Activated T-helper 17 cell treated with anti-CD3 and anti-CD28 coated beads, Interleukin-2, amount 50 U/mL, for 72 hours (primary cell): ENCODE measurements around the gene KIAA1549. TPM values are rescaled to one million over a fixed set of nuclear protein-coding genes. Genes with fewer than 3 reads are reported as not detected.

Experiments
- ATAC-seq: fragments of 150-1000 bp; cut with Tn5 transposase; replicated peaks from 2 replicates; pipeline ENCODE4 v1.10.0; 2021; ENCODE audit warnings: mild to moderate bottlenecking, moderate library complexity
- H3K27ac Mint-ChIP-seq: one replicate; pipeline ENCODE4 v1.8.0; 2022; ENCODE audit warnings: mixed read lengths
- H3K27me3 Mint-ChIP-seq: one replicate; pipeline ENCODE4 v1.8.0; 2022; ENCODE audit warnings: mixed read lengths
- H3K36me3 Mint-ChIP-seq: one replicate; pipeline ENCODE4 v1.8.0; 2022; ENCODE audit warnings: low read depth, mild to moderate bottlenecking, mixed read lengths
- H3K4me1 Mint-ChIP-seq: one replicate; pipeline ENCODE4 v1.8.0; 2022; ENCODE audit warnings: mixed read lengths
- H3K4me3 Mint-ChIP-seq: one replicate; pipeline ENCODE4 v1.8.0; 2022; ENCODE audit warnings: mild to moderate bottlenecking, mixed read lengths
- H3K9me3 Mint-ChIP-seq: one replicate; pipeline ENCODE4 v1.8.0; 2022; ENCODE audit warnings: mixed read lengths
- total RNA-seq, 2 donors: library from RNA; stranded (reverse); gene quantifications; one replicate each; pipeline ENCODE4 v1.2.3, GENCODE V29; 2022

KIAA1549 gene
- total RNA-seq, 2 donors from 2014 or later = 1.1 to 1.2 TPM

- no peaks in the 10 kb centered on the region for H3K36me3 Mint-ChIP-seq
- peaks cover 6% of the 10 kb centered on the region for H3K27me3 Mint-ChIP-seq
- H3K9me3 Mint-ChIP-seq = peaks cover 2% of the 10 kb centered on the region
- no peak for ATAC-seq
- no peak overlapping the region for H3K4me3 Mint-ChIP-seq
- no peak overlapping the region for H3K27ac Mint-ChIP-seq
- H3K4me1 Mint-ChIP-seq = peaks cover 9% of the 10 kb centered on the region
These were observed 18.5 kb downstream of the KIAA1549 start for GRCh38 chr7:138962561-138963270.

DNA sequence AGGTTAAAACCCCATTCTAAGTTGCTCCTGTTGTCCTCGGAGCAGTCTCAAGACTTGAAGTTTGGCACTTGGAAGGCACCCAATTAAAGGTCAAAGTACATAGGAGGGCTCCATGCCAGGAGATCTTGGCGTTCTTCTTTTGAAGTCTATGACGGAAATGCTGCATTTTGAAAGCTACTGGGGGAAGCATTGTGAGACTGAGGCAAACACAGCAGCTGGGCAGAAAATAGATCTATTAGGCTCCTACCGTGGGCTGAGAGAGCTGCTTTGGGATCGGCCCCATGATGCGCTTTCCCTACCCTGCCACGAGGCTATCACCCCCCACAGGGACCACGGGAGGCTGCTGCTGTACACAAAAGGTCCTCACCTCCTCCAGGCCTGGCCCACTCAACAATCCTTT lies 20.0 kb downstream of the KIAA1549 start:
- no peaks in the 10 kb centered on the region for H3K36me3 Mint-ChIP-seq
- no peak for ATAC-seq
- H3K9me3 Mint-ChIP-seq = peaks cover 7% of the 10 kb centered on the region
- H3K4me1 Mint-ChIP-seq = peaks cover 9% of the 10 kb centered on the region
- no peak overlapping the region for H3K4me3 Mint-ChIP-seq
- H3K27me3 Mint-ChIP-seq = peaks cover 6% of the 10 kb centered on the region
- no peak overlapping the region for H3K27ac Mint-ChIP-seq

DNA sequence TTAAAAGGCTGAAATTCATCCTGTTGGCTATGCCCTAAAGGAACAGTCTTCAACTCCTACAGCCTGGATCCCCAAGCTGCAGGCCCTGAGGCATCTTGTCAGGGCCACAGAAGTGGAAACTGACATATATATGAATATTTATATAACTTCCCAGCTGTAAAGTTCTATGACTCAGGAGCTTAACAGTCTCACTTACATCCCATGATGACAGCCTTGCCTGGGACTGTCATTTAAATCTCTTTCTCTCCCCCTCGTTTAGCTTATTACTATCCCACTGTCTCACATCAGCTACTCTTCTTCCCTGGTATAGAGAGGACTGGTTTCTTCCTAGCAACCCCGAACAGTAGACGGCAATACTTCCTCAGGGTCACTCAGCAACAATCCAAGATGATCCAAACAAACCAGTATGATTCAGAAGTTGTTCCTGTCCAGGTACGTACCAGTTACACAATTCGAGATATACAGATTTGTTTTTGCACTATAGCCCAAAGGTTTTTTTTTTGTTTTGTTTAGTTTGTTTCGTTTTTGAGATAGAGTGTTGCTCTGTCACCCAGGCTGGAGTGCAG lies 22.7 kb downstream of the KIAA1549 start:
- peaks cover 7% of the 10 kb centered on the region for H3K9me3 Mint-ChIP-seq
- no peak overlapping the region for H3K27ac Mint-ChIP-seq
- peaks cover 3% of the 10 kb centered on the region for H3K27me3 Mint-ChIP-seq
- H3K36me3 Mint-ChIP-seq = no peaks in the 10 kb centered on the region
- no peak overlapping the region for H3K4me3 Mint-ChIP-seq
- no peak for ATAC-seq
- peaks cover 5% of the 10 kb centered on the region for H3K4me1 Mint-ChIP-seq

- Mint-ChIP-seq H3K27me3 (peaks cover under 1% of the 10 kb centered on the region), H3K4me3 (no peak overlapping the region), H3K4me1 (peaks cover 1% of the 10 kb centered on the region), H3K36me3 (no peaks in the 10 kb centered on the region), H3K9me3 (peaks cover 7% of the 10 kb centered on the region), H3K27ac (no peak overlapping the region)
- ATAC-seq = no peak
These were observed 23.3 kb downstream of the KIAA1549 start for GRCh38 chr7:138957753-138958390.

DNA sequence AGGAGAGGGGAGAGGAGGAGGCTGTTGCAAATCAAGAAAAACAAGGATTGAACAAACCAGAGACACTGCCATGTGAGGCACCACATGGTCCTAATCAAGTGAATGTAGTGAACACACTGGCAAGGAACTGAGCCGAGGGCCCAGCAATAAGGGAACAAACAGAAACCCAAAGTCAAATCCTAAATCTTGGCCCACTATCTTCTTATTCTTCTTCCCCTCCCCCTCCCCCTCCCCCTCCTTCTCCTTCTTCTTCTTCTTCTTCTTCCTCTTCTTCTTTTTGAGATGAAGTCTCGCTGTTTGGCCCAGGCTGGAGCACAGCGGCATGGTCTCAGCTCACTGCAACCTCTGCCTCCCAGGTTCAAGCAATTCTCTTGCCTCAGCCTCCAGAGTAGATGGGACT lies 24.0 kb downstream of the KIAA1549 start:
- Mint-ChIP-seq H3K36me3 (no peaks in the 10 kb centered on the region), H3K27me3 (no peaks in the 10 kb centered on the region), H3K9me3 (peaks cover 7% of the 10 kb centered on the region), H3K4me3 (no peak overlapping the region), H3K4me1 (no peaks in the 10 kb centered on the region), H3K27ac (no peak overlapping the region)
- ATAC-seq = no peak

GRCh38 chr7:138954545-138955475 lies 26.4 kb downstream of the KIAA1549 start:
- no peaks in the 10 kb centered on the region for H3K36me3 Mint-ChIP-seq
- ATAC-seq = no peak
- H3K4me1 Mint-ChIP-seq = no peaks in the 10 kb centered on the region
- no peak overlapping the region for H3K27ac Mint-ChIP-seq
- H3K27me3 Mint-ChIP-seq = peaks cover 10% of the 10 kb centered on the region
- H3K9me3 Mint-ChIP-seq = peaks cover 7% of the 10 kb centered on the region
- no peak overlapping the region for H3K4me3 Mint-ChIP-seq

DNA sequence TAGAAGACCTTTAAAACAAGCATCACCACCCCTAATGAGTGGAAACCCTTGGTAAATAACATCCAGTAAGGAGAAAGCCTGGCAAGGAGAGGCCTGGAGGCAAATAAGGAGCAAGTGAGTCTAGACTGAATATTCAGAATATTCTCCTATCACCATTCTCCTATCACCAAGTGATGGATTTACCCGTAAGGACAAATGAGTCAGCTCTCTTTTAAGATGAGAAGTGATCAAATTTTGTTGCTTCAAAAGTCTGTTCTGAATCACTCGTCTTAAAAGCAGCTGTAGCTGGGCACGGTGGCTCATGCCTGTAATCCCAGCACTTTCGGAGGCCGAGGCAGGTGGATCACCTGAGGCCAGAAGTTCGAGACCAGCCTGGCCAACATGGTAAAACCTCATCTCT lies 28.4 kb downstream of the KIAA1549 start:
- H3K27ac Mint-ChIP-seq = no peak overlapping the region
- no peak overlapping the region for H3K4me3 Mint-ChIP-seq
- H3K9me3 Mint-ChIP-seq = peaks cover 6% of the 10 kb centered on the region
- H3K36me3 Mint-ChIP-seq = no peaks in the 10 kb centered on the region
- no peaks in the 10 kb centered on the region for H3K4me1 Mint-ChIP-seq
- no peak for ATAC-seq
- peaks cover 17% of the 10 kb centered on the region for H3K27me3 Mint-ChIP-seq

DNA sequence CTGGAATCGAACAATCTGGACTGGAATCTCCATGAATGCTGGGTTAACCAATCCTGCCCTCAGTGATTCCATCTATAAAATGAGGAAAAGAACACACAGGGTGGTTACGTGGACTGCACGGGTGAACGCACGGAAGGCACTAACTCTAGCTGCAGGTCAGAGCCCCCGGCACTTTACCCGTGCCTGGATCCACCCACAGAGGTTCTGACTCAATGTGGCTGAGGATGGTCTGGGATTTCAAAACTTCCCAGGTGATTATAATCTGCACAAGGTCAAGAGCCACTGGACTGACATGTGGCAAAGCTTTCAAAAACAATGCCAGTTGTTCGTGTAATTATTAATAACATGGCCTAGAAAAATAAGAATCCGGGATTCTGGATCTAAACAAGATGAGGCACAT lies 29.2 kb downstream of the KIAA1549 start:
- no peak overlapping the region for H3K4me3 Mint-ChIP-seq
- no peak for ATAC-seq
- no peaks in the 10 kb centered on the region for H3K4me1 Mint-ChIP-seq
- H3K27me3 Mint-ChIP-seq = peaks cover 17% of the 10 kb centered on the region
- no peak overlapping the region for H3K27ac Mint-ChIP-seq
- no peaks in the 10 kb centered on the region for H3K36me3 Mint-ChIP-seq
- peaks cover 4% of the 10 kb centered on the region for H3K9me3 Mint-ChIP-seq

GRCh38 chr7:138949421-138950088 lies 31.6 kb downstream of the KIAA1549 start:
- Mint-ChIP-seq H3K27ac (no peak overlapping the region), H3K36me3 (no peaks in the 10 kb centered on the region), H3K9me3 (no peaks in the 10 kb centered on the region), H3K4me1 (no peaks in the 10 kb centered on the region), H3K4me3 (no peak overlapping the region), H3K27me3 (peaks cover 17% of the 10 kb centered on the region)
- ATAC-seq = no peak

DNA sequence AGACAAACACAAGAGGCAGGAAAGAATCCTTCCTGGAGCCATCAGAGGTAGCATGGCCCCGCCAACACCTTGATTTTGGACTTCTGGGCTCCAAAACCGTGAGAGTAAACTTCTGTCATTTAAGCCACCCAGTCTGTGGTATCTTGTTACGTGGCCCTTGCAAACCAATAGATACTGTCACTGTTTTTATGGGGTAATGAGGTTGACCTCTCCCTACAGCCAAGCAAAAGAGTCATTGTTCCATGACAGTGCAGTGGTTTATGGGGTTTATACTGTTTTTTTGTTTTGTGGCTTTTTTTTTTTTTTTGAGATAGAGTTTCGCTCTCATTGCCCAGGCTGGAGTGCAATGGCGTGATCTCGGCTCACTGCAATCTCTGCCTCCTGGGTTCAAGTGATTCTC lies 32.8 kb downstream of the KIAA1549 start:
- Mint-ChIP-seq H3K4me1 (no peaks in the 10 kb centered on the region), H3K9me3 (no peaks in the 10 kb centered on the region), H3K4me3 (no peak overlapping the region), H3K27me3 (peaks cover 17% of the 10 kb centered on the region), H3K36me3 (no peaks in the 10 kb centered on the region), H3K27ac (no peak overlapping the region)
- ATAC-seq = peak; percentile 64

GRCh38 chr7:138945821-138946220 lies 35.4 kb downstream of the KIAA1549 start:
- ATAC-seq = no peak
- Mint-ChIP-seq H3K36me3 (no peaks in the 10 kb centered on the region), H3K4me3 (no peak overlapping the region)

DNA sequence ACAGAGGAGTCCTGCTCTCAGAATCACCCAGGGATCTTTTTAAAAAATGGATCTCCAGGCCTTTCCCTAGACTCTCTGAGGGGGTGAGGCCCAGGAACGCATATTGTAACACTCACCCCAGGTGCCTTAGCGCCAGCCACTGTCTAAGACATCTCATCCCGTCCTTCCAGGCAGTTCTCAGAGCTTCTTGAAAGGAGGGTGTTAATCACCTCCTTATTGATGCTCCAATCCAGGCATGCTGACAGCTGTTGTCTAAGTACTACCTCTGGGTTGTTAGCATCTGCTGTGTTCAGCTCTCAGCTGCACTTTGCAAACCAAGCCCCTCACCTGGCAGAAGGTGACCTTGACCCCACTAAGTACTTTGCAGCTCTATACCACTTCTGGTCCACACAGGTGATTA lies 36.0 kb downstream of the KIAA1549 start:
- no peaks in the 10 kb centered on the region for H3K4me1 Mint-ChIP-seq
- no peak overlapping the region for H3K4me3 Mint-ChIP-seq
- no peak for ATAC-seq
- no peaks in the 10 kb centered on the region for H3K9me3 Mint-ChIP-seq
- H3K36me3 Mint-ChIP-seq = no peaks in the 10 kb centered on the region
- no peak overlapping the region for H3K27ac Mint-ChIP-seq
- H3K27me3 Mint-ChIP-seq = peaks cover 12% of the 10 kb centered on the region

More at GRCh38 chr7:138945821-138946220, 35.4 kb downstream of the KIAA1549 start:
- Mint-ChIP-seq H3K27ac (no peak overlapping the region), H3K27me3 (peaks cover 13% of the 10 kb centered on the region), H3K4me1 (no peaks in the 10 kb centered on the region), H3K9me3 (no peaks in the 10 kb centered on the region)

- H3K27me3 Mint-ChIP-seq = peaks cover 8% of the 10 kb centered on the region
- no peaks in the 10 kb centered on the region for H3K36me3 Mint-ChIP-seq
- no peak overlapping the region for H3K4me3 Mint-ChIP-seq
- ATAC-seq = no peak
- H3K27ac Mint-ChIP-seq = no peak overlapping the region
- H3K9me3 Mint-ChIP-seq = no peaks in the 10 kb centered on the region
- no peaks in the 10 kb centered on the region for H3K4me1 Mint-ChIP-seq
These were observed 36.6 kb downstream of the KIAA1549 start for GRCh38 chr7:138944592-138944991.

- H3K36me3 Mint-ChIP-seq = no peaks in the 10 kb centered on the region
- H3K27me3 Mint-ChIP-seq = peaks cover 6% of the 10 kb centered on the region
- no peak overlapping the region for H3K27ac Mint-ChIP-seq
- no peaks in the 10 kb centered on the region for H3K9me3 Mint-ChIP-seq
- ATAC-seq = no peak
- H3K4me1 Mint-ChIP-seq = no peaks in the 10 kb centered on the region
- H3K4me3 Mint-ChIP-seq = no peak overlapping the region
These were observed 38.1 kb downstream of the KIAA1549 start for GRCh38 chr7:138943061-138943460.
